Measurements from ENCODE around the gene PCBP3.

DNA sequence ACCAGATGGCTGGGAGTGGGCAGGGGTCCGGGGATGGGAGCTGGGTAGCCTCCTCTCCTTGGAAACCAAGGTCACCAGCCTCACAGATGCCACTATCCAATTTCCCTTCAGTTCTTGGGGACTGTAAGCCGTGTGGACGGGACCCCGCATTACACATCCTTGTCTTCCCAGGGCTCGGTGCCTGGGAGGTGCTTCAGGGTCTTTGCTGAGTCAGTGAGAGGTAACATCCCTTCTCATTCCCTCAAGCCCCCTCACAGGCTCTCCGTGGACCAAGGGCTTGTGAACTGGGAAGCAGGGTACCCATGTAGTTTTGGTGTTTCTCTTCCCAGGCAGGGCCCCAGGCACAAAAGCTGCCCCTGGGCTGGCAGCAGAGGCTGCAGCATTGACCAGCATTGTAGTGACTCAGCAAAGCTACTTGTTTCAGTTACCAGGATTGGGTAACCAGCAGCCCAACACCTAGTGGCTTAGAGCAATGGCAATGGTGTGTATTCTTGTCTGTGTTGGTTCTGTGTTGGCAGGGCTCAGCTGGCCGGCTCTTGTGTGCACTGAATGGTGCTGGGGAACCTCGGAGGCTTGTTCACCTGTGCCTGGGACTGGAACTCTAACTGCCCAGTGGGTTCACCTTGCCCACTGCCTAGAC lies 24.6 kb upstream of the PCBP3 start:
- TF ChIP-seq MAX (IDR thresholded peaks at IDR 0.05; ENCODE audit: low read depth, low read length) (no peak), MYC (IDR thresholded peaks at IDR 0.05; ENCODE audit: low read depth, low read length) (no peak), POLR2A (IDR thresholded peaks at IDR 0.05; ENCODE audit: extremely low read depth, insufficient read length) (no peak)
- TF ChIP-seq, protein P1, sequence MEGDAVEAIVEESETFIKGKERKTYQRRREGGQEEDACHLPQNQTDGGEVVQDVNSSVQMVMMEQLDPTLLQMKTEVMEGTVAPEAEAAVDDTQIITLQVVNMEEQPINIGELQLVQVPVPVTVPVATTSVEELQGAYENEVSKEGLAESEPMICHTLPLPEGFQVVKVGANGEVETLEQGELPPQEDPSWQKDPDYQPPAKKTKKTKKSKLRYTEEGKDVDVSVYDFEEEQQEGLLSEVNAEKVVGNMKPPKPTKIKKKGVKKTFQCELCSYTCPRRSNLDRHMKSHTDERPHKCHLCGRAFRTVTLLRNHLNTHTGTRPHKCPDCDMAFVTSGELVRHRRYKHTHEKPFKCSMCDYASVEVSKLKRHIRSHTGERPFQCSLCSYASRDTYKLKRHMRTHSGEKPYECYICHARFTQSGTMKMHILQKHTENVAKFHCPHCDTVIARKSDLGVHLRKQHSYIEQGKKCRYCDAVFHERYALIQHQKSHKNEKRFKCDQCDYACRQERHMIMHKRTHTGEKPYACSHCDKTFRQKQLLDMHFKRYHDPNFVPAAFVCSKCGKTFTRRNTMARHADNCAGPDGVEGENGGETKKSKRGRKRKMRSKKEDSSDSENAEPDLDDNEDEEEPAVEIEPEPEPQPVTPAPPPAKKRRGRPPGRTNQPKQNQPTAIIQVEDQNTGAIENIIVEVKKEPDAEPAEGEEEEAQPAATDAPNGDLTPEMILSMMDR (IDR thresholded peaks at IDR 0.05; ENCODE audit: low read depth, low read length) = no peak
